SK-N-SH treated with all-trans-retinoic acid at 6 μM for 48 hours (cell line): ENCODE measurements around the gene LZTR1.
"Not testable (repeated sequence)": the region's sequence is repeated elsewhere in the genome, so short reads cannot be mapped to it uniquely, and the experiment has no call there.

ENCODE experiments used
- ATAC-seq: fragments of 200-7000 bp; cut with Tn5 transposase; 3 replicates; pipeline ENCODE4 v1.9.1; 2020; ENCODE audit warnings: mild to moderate bottlenecking, moderate library complexity
- BACH2 ChIP-seq: fragments of 250-450 bp; sonication (Bioruptor Pico); IDR thresholded peaks from 2 replicates; pipeline ENCODE4 v1.9.0; 2021; ENCODE audit warnings: mild to moderate bottlenecking, borderline replicate concordance
- ESRRG ChIP-seq: fragments of 250-450 bp; sonication (Bioruptor Pico); IDR thresholded peaks from 2 replicates; pipeline ENCODE4 v1.6.1; 2021; ENCODE audit warnings: mild to moderate bottlenecking
- GLIS3 ChIP-seq: fragments of 250-450 bp; sonication (Bioruptor Pico); IDR thresholded peaks from 2 replicates; pipeline ENCODE4 v1.5.0; 2020; ENCODE audit warnings: mild to moderate bottlenecking, moderate library complexity
- ISL1 ChIP-seq: fragments of 250-450 bp; sonication (Bioruptor Pico); IDR thresholded peaks from 2 replicates; pipeline ENCODE4 v2.1.2; 2022; ENCODE audit warnings: mild to moderate bottlenecking, moderate library complexity
- OSR1 ChIP-seq: fragments of 250-450 bp; sonication (Bioruptor Pico); IDR thresholded peaks from 2 replicates; pipeline ENCODE4 v1.8.0; 2022; ENCODE audit warnings: moderate library complexity, mild to moderate bottlenecking, inconsistent platforms
- SNAI2 ChIP-seq: fragments of 250-450 bp; sonication (Bioruptor Pico); IDR thresholded peaks from 2 replicates; pipeline ENCODE4 v1.5.0; 2020; ENCODE audit warnings: mild to moderate bottlenecking, moderate library complexity
- TCF4 ChIP-seq: fragments of 250-450 bp; sonication (Bioruptor Pico); IDR thresholded peaks from 2 replicates; pipeline ENCODE4 v1.8.0; 2021; ENCODE audit warnings: mild to moderate bottlenecking, moderate library complexity, borderline replicate concordance
- TOX ChIP-seq: fragments of 250-450 bp; sonication (Bioruptor Pico); IDR thresholded peaks from 2 replicates; pipeline ENCODE4 v1.8.0; 2021; ENCODE audit warnings: mild to moderate bottlenecking, moderate library complexity, borderline replicate concordance
- ZFP3 ChIP-seq: fragments of 250-450 bp; sonication (Bioruptor Pico); IDR thresholded peaks from 2 replicates; pipeline ENCODE4 v1.5.0; 2020; ENCODE audit warnings: mild to moderate bottlenecking, moderate library complexity
- ZFP30 ChIP-seq: fragments of 450-650 bp; formaldehyde crosslinking; IDR thresholded peaks from 2 replicates; pipeline ENCODE4 v1.5.0; 2022; ENCODE audit warnings: mild to moderate bottlenecking, moderate library complexity
- ZNF565 ChIP-seq: fragments of 450-650 bp; formaldehyde crosslinking; conservative IDR thresholded peaks from 2 replicates; pipeline ENCODE4 v1.5.0; 2020; ENCODE audit warnings: low read depth, mild to moderate bottlenecking, moderate library complexity
- ZNF70 ChIP-seq: fragments of 450-650 bp; formaldehyde crosslinking; IDR thresholded peaks from 2 replicates; pipeline ENCODE4 v1.5.0; 2020; ENCODE audit warnings: mild to moderate bottlenecking, moderate library complexity
- ZNF8 ChIP-seq: fragments of 450-650 bp; formaldehyde crosslinking; IDR thresholded peaks from 2 replicates; pipeline ENCODE4 v1.5.0; 2020; ENCODE audit warnings: mild to moderate bottlenecking, moderate library complexity
- TF ChIP-seq, protein P1 (sequence below): fragments of 250-450 bp; sonication (Bioruptor Pico); IDR thresholded peaks from 2 replicates; pipeline ENCODE4 v1.8.0; 2021; ENCODE audit warnings: low read depth, mild to moderate bottlenecking, moderate library complexity, borderline replicate concordance
- TF ChIP-seq, protein P2 (sequence below): fragments of 250-450 bp; sonication (Bioruptor Pico); IDR thresholded peaks from 2 replicates; pipeline ENCODE4 v1.5.0; 2020; ENCODE audit warnings: mild to moderate bottlenecking, moderate library complexity
- TF ChIP-seq, protein P3 (sequence below): fragments of 250-450 bp; sonication (Bioruptor Pico); IDR thresholded peaks from 2 replicates; pipeline ENCODE4 v1.5.1; 2021; ENCODE audit warnings: mild to moderate bottlenecking, moderate library complexity
- TF ChIP-seq, protein P4 (sequence below): fragments of 250-450 bp; sonication (Bioruptor Pico); IDR thresholded peaks from 2 replicates; pipeline ENCODE4 v1.8.0; 2020; ENCODE audit warnings: mild to moderate bottlenecking, moderate library complexity, borderline replicate concordance
- TF ChIP-seq, protein P5 (sequence below): fragments of 250-450 bp; sonication (Bioruptor Pico); IDR thresholded peaks from 2 replicates; pipeline ENCODE4 v1.5.1; 2020; ENCODE audit warnings: low read depth, mild to moderate bottlenecking, moderate library complexity

LZTR1 gene

DNA sequence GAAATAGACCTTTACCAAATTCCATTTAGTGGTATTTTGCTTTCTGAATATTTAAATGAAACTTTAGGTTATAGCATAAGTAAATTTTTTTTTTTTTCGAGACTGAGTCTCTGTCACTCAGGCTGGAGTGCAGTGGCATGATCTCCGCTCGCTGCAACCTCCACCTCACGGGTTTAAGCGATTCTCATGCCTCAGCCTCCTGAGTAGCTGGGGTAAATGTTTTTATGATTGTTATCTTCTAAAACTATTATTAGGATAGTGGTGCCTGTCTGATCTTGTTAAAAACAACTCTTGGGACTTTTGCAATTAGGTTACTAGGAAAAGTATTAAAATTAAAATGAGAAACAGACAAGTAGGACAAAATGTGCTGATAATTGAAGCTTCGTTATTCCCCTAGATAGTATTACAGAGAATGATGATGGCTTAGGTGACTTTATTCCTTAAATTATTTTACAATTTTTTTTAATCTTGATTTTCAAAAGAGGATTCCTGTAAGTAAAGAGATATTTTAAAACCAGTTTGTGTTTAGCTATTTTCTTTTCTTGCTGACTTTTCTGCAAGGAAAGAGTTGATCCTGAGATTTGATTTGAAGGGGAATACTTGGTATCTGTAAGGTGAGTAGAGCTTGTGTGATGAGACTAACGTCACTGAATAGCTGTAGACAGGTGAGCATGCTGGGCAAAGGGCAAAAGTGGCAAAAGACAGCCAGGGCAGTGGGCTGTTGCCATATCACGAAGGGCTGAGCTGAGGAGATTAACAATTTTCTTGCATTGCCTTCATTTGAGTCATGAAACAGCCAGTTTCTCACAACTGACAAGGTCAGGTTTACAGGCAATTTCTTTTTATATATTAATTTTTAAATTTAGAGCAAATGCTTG, 44.1 kb upstream of the LZTR1 start (continued):
- TF ChIP-seq, protein P1, sequence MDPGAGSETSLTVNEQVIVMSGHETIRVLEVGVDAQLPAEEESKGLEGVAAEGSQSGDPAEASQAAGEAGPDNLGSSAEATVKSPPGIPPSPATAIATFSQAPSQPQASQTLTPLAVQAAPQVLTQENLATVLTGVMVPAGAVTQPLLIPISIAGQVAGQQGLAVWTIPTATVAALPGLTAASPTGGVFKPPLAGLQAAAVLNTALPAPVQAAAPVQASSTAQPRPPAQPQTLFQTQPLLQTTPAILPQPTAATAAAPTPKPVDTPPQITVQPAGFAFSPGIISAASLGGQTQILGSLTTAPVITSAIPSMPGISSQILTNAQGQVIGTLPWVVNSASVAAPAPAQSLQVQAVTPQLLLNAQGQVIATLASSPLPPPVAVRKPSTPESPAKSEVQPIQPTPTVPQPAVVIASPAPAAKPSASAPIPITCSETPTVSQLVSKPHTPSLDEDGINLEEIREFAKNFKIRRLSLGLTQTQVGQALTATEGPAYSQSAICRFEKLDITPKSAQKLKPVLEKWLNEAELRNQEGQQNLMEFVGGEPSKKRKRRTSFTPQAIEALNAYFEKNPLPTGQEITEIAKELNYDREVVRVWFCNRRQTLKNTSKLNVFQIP: no peak
- TF ChIP-seq, protein P2, sequence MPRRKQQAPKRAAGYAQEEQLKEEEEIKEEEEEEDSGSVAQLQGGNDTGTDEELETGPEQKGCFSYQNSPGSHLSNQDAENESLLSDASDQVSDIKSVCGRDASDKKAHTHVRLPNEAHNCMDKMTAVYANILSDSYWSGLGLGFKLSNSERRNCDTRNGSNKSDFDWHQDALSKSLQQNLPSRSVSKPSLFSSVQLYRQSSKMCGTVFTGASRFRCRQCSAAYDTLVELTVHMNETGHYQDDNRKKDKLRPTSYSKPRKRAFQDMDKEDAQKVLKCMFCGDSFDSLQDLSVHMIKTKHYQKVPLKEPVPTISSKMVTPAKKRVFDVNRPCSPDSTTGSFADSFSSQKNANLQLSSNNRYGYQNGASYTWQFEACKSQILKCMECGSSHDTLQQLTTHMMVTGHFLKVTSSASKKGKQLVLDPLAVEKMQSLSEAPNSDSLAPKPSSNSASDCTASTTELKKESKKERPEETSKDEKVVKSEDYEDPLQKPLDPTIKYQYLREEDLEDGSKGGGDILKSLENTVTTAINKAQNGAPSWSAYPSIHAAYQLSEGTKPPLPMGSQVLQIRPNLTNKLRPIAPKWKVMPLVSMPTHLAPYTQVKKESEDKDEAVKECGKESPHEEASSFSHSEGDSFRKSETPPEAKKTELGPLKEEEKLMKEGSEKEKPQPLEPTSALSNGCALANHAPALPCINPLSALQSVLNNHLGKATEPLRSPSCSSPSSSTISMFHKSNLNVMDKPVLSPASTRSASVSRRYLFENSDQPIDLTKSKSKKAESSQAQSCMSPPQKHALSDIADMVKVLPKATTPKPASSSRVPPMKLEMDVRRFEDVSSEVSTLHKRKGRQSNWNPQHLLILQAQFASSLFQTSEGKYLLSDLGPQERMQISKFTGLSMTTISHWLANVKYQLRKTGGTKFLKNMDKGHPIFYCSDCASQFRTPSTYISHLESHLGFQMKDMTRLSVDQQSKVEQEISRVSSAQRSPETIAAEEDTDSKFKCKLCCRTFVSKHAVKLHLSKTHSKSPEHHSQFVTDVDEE (CRISPR knock-in tag): no peak
- TF ChIP-seq BACH2 (CRISPR knock-in tag): no peak
- TF ChIP-seq ZFP3 (CRISPR knock-in tag): no peak
- no peak for TF ChIP-seq ESRRG (CRISPR knock-in tag)
- TF ChIP-seq TOX (CRISPR knock-in tag): no peak
- TF ChIP-seq SNAI2 (CRISPR knock-in tag): no peak
- TF ChIP-seq OSR1 (CRISPR knock-in tag): no peak
- no peak for TF ChIP-seq ZNF70 (CRISPR knock-in tag)
- TF ChIP-seq, protein P3, sequence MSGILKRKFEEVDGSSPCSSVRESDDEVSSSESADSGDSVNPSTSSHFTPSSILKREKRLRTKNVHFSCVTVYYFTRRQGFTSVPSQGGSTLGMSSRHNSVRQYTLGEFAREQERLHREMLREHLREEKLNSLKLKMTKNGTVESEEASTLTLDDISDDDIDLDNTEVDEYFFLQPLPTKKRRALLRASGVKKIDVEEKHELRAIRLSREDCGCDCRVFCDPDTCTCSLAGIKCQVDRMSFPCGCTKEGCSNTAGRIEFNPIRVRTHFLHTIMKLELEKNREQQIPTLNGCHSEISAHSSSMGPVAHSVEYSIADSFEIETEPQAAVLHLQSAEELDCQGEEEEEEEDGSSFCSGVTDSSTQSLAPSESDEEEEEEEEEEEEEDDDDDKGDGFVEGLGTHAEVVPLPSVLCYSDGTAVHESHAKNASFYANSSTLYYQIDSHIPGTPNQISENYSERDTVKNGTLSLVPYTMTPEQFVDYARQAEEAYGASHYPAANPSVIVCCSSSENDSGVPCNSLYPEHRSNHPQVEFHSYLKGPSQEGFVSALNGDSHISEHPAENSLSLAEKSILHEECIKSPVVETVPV (CRISPR knock-in tag): no peak
- TF ChIP-seq ZNF8: no peak
- TF ChIP-seq, all 23 proteins: peak for 0

DNA sequence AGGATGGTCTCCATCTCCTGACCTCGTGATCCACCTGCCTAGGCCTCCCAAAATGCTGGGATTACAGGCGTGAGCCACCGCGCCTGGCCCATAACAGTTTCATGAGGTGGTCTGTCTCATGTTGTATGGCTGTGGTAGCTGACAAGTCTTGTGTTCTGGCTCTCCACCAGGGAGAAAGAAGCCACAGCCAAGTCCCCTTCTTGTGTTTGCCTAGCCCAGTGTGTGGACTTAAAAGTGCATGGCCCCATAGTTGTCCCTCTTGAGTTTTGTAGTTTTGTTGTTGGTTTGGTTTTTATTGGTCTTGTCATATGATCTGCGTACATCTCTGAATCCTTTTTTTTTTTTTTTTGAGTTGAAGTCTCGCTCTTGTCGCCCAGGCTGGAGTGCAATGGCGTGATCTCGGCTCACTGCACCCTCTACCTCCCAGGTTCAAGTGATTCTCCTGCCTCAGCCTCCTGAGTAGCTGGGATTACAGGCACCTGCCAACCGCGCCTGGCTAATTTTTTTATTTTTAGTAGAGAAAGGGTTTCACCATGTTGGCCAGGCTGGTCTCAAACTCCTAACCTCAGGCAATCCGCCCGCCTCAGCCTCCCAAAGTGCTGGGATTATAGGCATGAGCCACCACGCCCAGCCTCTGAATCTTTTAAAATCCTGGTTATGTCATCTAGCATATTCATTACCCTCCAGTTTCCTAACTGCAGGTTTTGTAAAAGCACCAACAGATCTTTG, 42.5 kb upstream of the LZTR1 start:
- ATAC-seq: not testable (repeated sequence)

DNA sequence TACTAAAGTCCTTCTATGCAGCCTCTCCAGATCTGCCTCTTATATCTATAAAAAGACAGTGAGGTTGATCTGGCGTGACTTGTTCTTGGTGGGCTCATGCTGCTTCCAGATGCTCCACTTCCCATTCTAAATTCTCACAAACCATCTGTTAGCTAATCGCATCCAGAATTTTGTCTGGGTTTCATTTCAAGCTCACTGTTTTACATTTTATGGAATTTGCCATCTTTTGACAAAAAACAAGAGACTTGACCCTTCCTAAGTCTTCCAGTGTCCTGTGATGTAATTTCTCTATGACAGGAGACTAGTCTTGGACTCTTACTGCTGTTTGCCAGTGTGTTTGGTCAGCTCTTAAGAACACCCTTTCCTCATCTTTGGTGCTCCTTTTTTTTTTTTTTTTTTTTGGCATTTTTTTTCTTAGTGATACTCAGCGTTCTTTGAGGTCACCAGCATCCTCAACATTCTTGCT, 41.9 kb upstream of the LZTR1 start:
- TF ChIP-seq OSR1 (CRISPR knock-in tag) (no peak), TCF4 (CRISPR knock-in tag) (peak; percentile 37; the same call in 1 of the 2 replicates), TOX (CRISPR knock-in tag) (no peak)
- peak; percentile 25; the same call in 2 of the 3 replicates for ATAC-seq

DNA sequence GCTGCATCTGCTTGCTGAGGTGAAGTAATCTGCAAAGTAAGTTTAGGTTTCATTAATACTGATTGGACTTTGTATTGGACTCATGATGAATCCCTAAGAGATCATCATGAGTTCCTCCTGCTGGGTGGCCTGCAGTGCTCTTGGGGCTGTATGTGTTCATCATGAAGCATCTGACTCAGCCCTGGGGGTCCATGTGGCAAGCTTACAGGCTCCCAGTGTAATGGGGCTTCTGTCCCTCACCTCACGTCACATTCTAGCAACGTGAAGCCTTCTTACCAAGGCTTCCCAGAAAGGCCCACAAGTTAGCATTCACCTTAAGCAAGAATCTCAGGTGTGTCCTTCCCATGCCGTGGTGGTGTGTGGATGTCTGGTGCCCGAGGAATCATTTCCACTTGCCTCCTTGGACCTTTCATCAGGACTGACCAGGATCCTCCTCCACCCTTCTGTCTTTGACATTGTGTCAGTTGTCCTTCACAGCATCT, 41.2 kb upstream of the LZTR1 start:
- no peak for TF ChIP-seq BACH2 (CRISPR knock-in tag)
- TF ChIP-seq ZFP30 (CRISPR knock-in tag): no peak
- TF ChIP-seq, protein P4, sequence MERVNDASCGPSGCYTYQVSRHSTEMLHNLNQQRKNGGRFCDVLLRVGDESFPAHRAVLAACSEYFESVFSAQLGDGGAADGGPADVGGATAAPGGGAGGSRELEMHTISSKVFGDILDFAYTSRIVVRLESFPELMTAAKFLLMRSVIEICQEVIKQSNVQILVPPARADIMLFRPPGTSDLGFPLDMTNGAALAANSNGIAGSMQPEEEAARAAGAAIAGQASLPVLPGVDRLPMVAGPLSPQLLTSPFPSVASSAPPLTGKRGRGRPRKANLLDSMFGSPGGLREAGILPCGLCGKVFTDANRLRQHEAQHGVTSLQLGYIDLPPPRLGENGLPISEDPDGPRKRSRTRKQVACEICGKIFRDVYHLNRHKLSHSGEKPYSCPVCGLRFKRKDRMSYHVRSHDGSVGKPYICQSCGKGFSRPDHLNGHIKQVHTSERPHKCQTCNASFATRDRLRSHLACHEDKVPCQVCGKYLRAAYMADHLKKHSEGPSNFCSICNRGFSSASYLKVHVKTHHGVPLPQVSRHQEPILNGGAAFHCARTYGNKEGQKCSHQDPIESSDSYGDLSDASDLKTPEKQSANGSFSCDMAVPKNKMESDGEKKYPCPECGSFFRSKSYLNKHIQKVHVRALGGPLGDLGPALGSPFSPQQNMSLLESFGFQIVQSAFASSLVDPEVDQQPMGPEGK (CRISPR knock-in tag): no peak
- no peak for TF ChIP-seq ISL1 (CRISPR knock-in tag)
- TF ChIP-seq, protein P5, sequence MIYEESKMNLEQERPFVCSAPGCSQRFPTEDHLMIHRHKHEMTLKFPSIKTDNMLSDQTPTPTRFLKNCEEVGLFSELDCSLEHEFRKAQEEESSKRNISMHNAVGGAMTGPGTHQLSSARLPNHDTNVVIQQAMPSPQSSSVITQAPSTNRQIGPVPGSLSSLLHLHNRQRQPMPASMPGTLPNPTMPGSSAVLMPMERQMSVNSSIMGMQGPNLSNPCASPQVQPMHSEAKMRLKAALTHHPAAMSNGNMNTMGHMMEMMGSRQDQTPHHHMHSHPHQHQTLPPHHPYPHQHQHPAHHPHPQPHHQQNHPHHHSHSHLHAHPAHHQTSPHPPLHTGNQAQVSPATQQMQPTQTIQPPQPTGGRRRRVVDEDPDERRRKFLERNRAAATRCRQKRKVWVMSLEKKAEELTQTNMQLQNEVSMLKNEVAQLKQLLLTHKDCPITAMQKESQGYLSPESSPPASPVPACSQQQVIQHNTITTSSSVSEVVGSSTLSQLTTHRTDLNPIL (CRISPR knock-in tag): no peak
- TF ChIP-seq, protein P3 (CRISPR knock-in tag): no peak
- TF ChIP-seq ZNF8: no peak
- TF ChIP-seq, protein P1: no peak
- TF ChIP-seq ZNF565 (CRISPR knock-in tag): no peak
- TF ChIP-seq GLIS3 (CRISPR knock-in tag): no peak
- no peak for TF ChIP-seq OSR1 (CRISPR knock-in tag)
- ATAC-seq: no peak

DNA sequence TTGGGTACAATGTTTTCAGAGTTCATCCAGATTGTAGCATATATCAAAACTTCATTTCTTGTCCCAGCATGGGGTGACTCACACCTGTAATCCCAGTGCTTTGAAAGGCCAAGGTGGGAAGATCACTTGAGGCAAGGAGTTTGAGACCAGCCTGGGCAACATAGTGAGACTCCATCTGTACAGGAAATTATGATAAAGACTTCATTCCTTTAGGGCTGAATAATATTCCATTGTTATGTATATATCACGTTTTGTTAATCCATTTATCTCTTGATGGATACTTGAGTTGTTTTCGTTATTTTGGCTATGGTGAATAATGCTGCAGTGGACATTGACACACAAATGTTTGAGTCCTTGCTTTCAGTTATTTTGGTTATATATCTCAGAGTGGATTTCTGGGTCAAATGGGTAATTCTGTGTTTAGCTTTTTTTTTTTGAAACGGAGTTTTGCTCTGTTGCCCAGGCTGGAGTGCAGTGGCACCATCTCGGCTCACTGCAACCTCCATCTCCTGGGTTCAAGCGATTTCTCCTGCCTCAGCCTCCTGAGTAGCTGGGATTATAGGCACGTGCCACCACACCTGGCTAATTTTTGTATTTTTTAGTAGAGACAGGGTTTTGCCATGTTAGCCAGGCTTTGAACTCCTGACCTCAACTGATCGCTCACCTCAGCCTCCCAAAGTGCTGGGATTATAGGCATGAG, 39.7 kb upstream of the LZTR1 start:
- ATAC-seq: not testable (repeated sequence)
